OCI-LY7 (cell line): ENCODE measurements around the gene RIT2. TPM values are rescaled to one million over a fixed set of nuclear protein-coding genes. Genes with fewer than 3 reads are reported as not detected.

Experiments
- BruUV-seq: library from RNA; stranded (reverse); fragments of 400-500 nt; replicated peaks from 2 replicates; lab custom pipeline; 2021; lab: Mats Ljungman, UMichigan
- CTCF ChIA-PET: fragments of 300-600 bp; sonication (Branson Sonifier 250); formaldehyde crosslinking; loops from one replicate; lab custom pipeline; 2022; ENCODE audit warnings: antibody characterized with exemption; ENCODE audit not compliant: unreplicated experiment; lab: Charles Lee
- POLR2A ChIA-PET: fragments of 300-600 bp; sonication (Branson Sonifier 250); formaldehyde crosslinking; loops from one replicate; lab custom pipeline; 2022; ENCODE audit warnings: antibody characterized with exemption; lab: Charles Lee
- DNase-seq: peaks from one replicate; pipeline ENCODE4 v3.0.0-alpha.2; 2015; ENCODE audit warnings: low spot score
- H2AFZ ChIP-seq: fragments of 200-600 bp; sonication (generic), shearing (Covaris generic); 2 replicates; pipeline ENCODE4 v1.6.1; 2014; ENCODE audit warnings: mild to moderate bottlenecking, antibody characterized with exemption, low read length, moderate library complexity
- H3K27ac ChIP-seq: fragments of 200-600 bp; sonication (generic); 2 replicates; pipeline ENCODE4 v1.5.1; 2014; ENCODE audit warnings: mixed run types, low read depth, mild to moderate bottlenecking, moderate library complexity, low read length, inconsistent platforms; ENCODE audit not compliant: poor library complexity, severe bottlenecking
- H3K36me3 ChIP-seq: fragments of 200-600 bp; sonication (generic); 2 replicates; pipeline ENCODE4 v1.6.1; 2014; ENCODE audit warnings: mild to moderate bottlenecking, antibody characterized with exemption, low read length, moderate library complexity, mixed read lengths; ENCODE audit not compliant: insufficient read depth
- H3K4me1 ChIP-seq: fragments of 200-600 bp; sonication (generic); 2 replicates; pipeline ENCODE4 v1.5.1; 2014; ENCODE audit warnings: mild to moderate bottlenecking, low read length; ENCODE audit not compliant: insufficient read depth, poor library complexity, severe bottlenecking
- H3K4me2 ChIP-seq: fragments of 200-600 bp; sonication (generic); 2 replicates; pipeline ENCODE4 v1.6.1; 2014; ENCODE audit warnings: mild to moderate bottlenecking, low read length
- H3K4me3 ChIP-seq: fragments of 200-600 bp; sonication (generic); 2 replicates; pipeline ENCODE4 v1.5.1; 2014; ENCODE audit warnings: mild to moderate bottlenecking, low read depth, low read length; ENCODE audit not compliant: poor library complexity, severe bottlenecking
- H3K79me2 ChIP-seq: fragments of 200-600 bp; sonication (generic); 2 replicates; pipeline ENCODE4 v1.6.1; 2016; ENCODE audit warnings: low read depth, mild to moderate bottlenecking, low read length, moderate library complexity, mixed read lengths; ENCODE audit not compliant: insufficient read depth
- H3K9me2 ChIP-seq: fragments of 200-600 bp; sonication (generic); 2 replicates; pipeline ENCODE4 v1.6.1; 2016; ENCODE audit warnings: mild to moderate bottlenecking, low read length, mixed read lengths; ENCODE audit not compliant: insufficient read depth
- H3K9me3 ChIP-seq: fragments of 200-600 bp; sonication (generic); 2 replicates; pipeline ENCODE4 v1.6.1; 2014; ENCODE audit warnings: mild to moderate bottlenecking, mixed run types, low read length, mixed read lengths
- H4K20me1 ChIP-seq: fragments of 200-600 bp; sonication (generic); 2 replicates; pipeline ENCODE4 v1.6.1; 2014; ENCODE audit warnings: mild to moderate bottlenecking, antibody characterized with exemption, low read length, moderate library complexity, mixed read lengths; ENCODE audit not compliant: insufficient read depth
- EZH2phosphoT487 ChIP-seq: fragments of 200-600 bp; sonication (generic); IDR thresholded peaks from 2 replicates; pipeline ENCODE4 v1.6.1; 2018; ENCODE audit warnings: low read depth, borderline replicate concordance, mild to moderate bottlenecking, mixed run types, antibody characterized with exemption, low read length, moderate library complexity, mixed read lengths
- intact Hi-C: fragments of 100-400 bp; cut with micrococcal nuclease; formaldehyde crosslinking; loops from one replicate; pipeline ENCODE4 v1.10.0; 2022; ENCODE audit not compliant: unreplicated experiment
- total RNA-seq, 2 experiments: library from RNA; depleted of rRNA in 1 of 2; stranded (reverse); fragments of >200 nt in 1 of 2; shearing (Covaris generic) in 1 of 2; gene quantifications; 2 replicates each; pipeline ENCODE4 v1.2.3, GENCODE V29; 2014 to 2022
- TF ChIP-seq, protein P1 (sequence below): fragments of 200-600 bp; sonication (generic); conservative IDR thresholded peaks from 2 replicates; pipeline ENCODE4 v1.5.1; 2014; ENCODE audit warnings: mild to moderate bottlenecking, antibody characterized with exemption, low read length, moderate library complexity, mixed read lengths

Gene RIT2
- total RNA-seq, 2 experiments from 2014 or later = not detected

DNA sequence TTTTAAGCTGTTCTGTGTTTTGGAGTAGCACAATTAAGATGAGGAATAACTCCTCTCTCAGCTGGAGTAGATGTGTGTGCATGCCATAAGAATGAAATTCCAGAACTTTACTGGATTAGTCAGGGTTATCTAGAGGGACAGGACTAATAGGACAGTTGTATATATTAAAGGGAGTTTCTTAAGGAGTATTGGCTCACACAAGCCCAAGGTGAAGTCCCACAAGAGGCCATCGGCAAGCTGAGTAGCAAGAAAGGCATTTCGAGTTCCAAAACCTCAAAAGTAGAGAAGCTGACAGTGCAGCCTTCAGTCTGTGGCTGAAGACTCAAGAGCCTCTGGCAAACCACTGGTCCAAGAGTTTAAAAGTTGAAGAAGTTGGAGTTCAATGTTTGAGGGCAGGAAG, 113.7 kb downstream of the RIT2 start:
- Histone ChIP-seq H3K9me3 (no peaks in the 10 kb centered on the region), H3K4me1 (no peaks in the 10 kb centered on the region), H3K4me2 (no peak overlapping the region), H4K20me1 (no peaks in the 10 kb centered on the region), H3K9me2 (no peaks in the 10 kb centered on the region), H3K36me3 (no peaks in the 10 kb centered on the region), H2AFZ (no peak overlapping the region), H3K4me3 (no peak overlapping the region), H3K27ac (no peak overlapping the region), H3K79me2 (no peaks in the 10 kb centered on the region)
- no peak for DNase-seq
- intact Hi-C loops = no loop called here
- BruUV-seq = no TSS peak
- TF ChIP-seq, protein P1, sequence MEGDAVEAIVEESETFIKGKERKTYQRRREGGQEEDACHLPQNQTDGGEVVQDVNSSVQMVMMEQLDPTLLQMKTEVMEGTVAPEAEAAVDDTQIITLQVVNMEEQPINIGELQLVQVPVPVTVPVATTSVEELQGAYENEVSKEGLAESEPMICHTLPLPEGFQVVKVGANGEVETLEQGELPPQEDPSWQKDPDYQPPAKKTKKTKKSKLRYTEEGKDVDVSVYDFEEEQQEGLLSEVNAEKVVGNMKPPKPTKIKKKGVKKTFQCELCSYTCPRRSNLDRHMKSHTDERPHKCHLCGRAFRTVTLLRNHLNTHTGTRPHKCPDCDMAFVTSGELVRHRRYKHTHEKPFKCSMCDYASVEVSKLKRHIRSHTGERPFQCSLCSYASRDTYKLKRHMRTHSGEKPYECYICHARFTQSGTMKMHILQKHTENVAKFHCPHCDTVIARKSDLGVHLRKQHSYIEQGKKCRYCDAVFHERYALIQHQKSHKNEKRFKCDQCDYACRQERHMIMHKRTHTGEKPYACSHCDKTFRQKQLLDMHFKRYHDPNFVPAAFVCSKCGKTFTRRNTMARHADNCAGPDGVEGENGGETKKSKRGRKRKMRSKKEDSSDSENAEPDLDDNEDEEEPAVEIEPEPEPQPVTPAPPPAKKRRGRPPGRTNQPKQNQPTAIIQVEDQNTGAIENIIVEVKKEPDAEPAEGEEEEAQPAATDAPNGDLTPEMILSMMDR = no peak
- TF ChIP-seq EZH2phosphoT487 = no peak
- POLR2A ChIA-PET = no interaction called here
- CTCF ChIA-PET = no interaction called here

DNA sequence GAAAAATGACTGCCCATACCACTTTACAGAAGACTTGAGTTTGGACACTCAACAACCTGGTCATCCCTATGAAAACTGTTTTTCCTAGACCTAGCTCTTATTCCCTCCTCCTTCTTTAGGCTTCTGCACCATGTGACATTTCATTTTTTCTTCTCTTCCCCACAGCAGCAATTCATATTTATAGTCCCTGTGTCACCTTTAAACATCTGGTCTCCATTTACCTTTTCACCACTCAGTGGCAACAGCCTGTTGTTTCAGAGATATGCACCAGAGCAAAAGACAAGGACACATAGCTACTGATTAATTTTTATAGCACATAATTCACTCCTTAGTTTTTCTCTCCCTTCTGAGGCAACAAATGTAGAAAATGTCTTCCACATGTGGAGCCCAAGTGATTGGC, 118.7 kb downstream of the RIT2 start:
- ChIA-PET CTCF (no interaction called here), POLR2A (no interaction called here)
- no peak overlapping the region for H3K27ac ChIP-seq
- no peak overlapping the region for H3K4me3 ChIP-seq
- intact Hi-C loops = no loop called here
- DNase-seq = no peak
- H3K36me3 ChIP-seq = no peaks in the 10 kb centered on the region
- no peaks in the 10 kb centered on the region for H4K20me1 ChIP-seq
- H3K9me3 ChIP-seq = no peaks in the 10 kb centered on the region
- no peak overlapping the region for H3K4me2 ChIP-seq
- BruUV-seq = no TSS peak
- H3K9me2 ChIP-seq = no peaks in the 10 kb centered on the region
- H3K79me2 ChIP-seq = no peaks in the 10 kb centered on the region
- no peaks in the 10 kb centered on the region for H3K4me1 ChIP-seq
- TF ChIP-seq EZH2phosphoT487 = no peak
- TF ChIP-seq, protein P1 = no peak
- H2AFZ ChIP-seq = no peak overlapping the region

DNA sequence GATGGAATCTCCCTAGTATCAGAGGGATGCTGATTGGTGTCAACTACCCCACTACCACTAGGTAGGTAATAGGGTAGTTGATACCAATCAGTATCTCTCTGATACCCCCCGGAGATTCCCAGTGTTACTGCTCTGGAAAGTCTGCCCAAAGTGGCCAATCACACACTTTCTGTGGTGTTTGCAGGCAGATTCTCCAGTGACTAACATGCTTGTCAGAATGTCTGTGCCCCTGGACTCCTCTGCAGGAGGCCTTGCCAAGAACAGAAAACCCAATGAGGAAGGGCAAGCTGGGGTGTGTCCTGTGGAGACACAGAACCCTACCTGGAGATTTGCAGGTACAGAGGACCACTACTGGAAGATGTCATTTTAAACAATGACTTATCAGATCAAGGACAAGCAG, 135.1 kb downstream of the RIT2 start:
- CTCF ChIA-PET = no interaction called here
- Histone ChIP-seq H3K9me2 (no peaks in the 10 kb centered on the region), H3K4me1 (no peaks in the 10 kb centered on the region), H3K27ac (no peak overlapping the region), H3K79me2 (no peaks in the 10 kb centered on the region), H4K20me1 (no peaks in the 10 kb centered on the region), H3K36me3 (no peaks in the 10 kb centered on the region), H3K9me3 (no peaks in the 10 kb centered on the region), H3K4me3 (no peak overlapping the region), H3K4me2 (no peak overlapping the region), H2AFZ (no peak overlapping the region)
- no TSS peak for BruUV-seq
- DNase-seq = no peak
- intact Hi-C loops = no loop called here
- TF ChIP-seq EZH2phosphoT487 = no peak
- TF ChIP-seq, protein P1 = no peak
- POLR2A ChIA-PET = no interaction called here
